H1 (cell line): ENCODE measurements around the gene PLXNA4. TPM values are rescaled to one million over a fixed set of nuclear protein-coding genes. Genes with fewer than 3 reads are reported as not detected.

Experiments used
- CTCF ChIA-PET: fragments of 300-600 bp; sonication (Branson Sonifier 250); formaldehyde crosslinking; loops from one replicate; lab custom pipeline; 2021; ENCODE audit not compliant: partially characterized antibody; lab: Charles Lee
- POLR2A ChIA-PET: fragments of 300-600 bp; sonication (Branson Sonifier 250); formaldehyde crosslinking; loops from one replicate; lab custom pipeline; 2021; ENCODE audit warnings: inconsistent platforms; ENCODE audit not compliant: partially characterized antibody; lab: Charles Lee
- DNase-seq, 2 experiments: peaks; one replicate each; pipeline versions ENCODE4 v3.0.0 to v3.0.0-alpha.2; 2010 to 2022; ENCODE audit warnings: low spot score in 2 of 2, low read depth in 1 of 2, mixed read lengths in 1 of 2
- FAIRE-seq: peaks from 2 replicates; lab custom pipeline; 2011; peaks lifted over from hg19 to GRCh38; lab: Jason Lieb, UNC
- H2AFZ ChIP-seq: 2 replicates; pipeline ENCODE4 v1.8.1; 2012; ENCODE audit warnings: low read length, inconsistent platforms
- H2AK5ac ChIP-seq: 2 replicates; pipeline ENCODE4 v1.6.1; 2013; ENCODE audit warnings: low read depth, low read length
- H2BK120ac ChIP-seq: replicated peaks from 2 replicates; pipeline ENCODE3; 2013; ENCODE audit warnings: low read depth, low read length, inconsistent platforms
- H2BK12ac ChIP-seq: 2 replicates; pipeline ENCODE4 v1.6.1; 2013; ENCODE audit warnings: low read depth, low read length
- H2BK15ac ChIP-seq: 2 replicates; pipeline ENCODE4 v1.6.1; 2013; ENCODE audit warnings: low read length
- H2BK20ac ChIP-seq: 2 replicates; pipeline ENCODE4 v1.6.1; 2013; ENCODE audit warnings: low read length
- H2BK5ac ChIP-seq: 2 replicates; pipeline ENCODE4 v1.6.1; 2013; ENCODE audit warnings: low read depth, low read length
- H3K14ac ChIP-seq: 2 replicates; pipeline ENCODE4 v1.6.1; 2013; ENCODE audit warnings: inconsistent platforms; ENCODE audit not compliant: insufficient read length
- H3K18ac ChIP-seq: 2 replicates; pipeline ENCODE4 v1.6.1; 2013; ENCODE audit warnings: low read length; ENCODE audit errors: extremely low read depth
- H3K23ac ChIP-seq: 2 replicates; pipeline ENCODE4 v1.6.1; 2013; ENCODE audit warnings: inconsistent platforms; ENCODE audit not compliant: insufficient read length
- H3K23me2 ChIP-seq: 2 replicates; pipeline ENCODE4 v1.6.1; 2013; ENCODE audit warnings: low read depth, low read length
- H3K27ac ChIP-seq: 2 replicates; pipeline ENCODE4 v1.6.1; 2011; ENCODE audit warnings: low read depth, low read length, inconsistent platforms
- H3K27me3 ChIP-seq, 4 experiments: replicated peaks in 1 of 4; 1 replicate in 1 of 4; 2 replicates in 3 of 4; pipeline versions ENCODE4 v1.6.1 to v1.8.1; 2011 to 2013; ENCODE audit warnings: low read length in 3 of 4, mild to moderate bottlenecking in 3 of 4, inconsistent platforms in 2 of 4, mixed read lengths in 2 of 4, moderate library complexity in 1 of 4; ENCODE audit not compliant: control insufficient read depth in 3 of 4, insufficient read depth in 3 of 4; ENCODE audit errors: extremely low read depth in 1 of 4
- H3K36me3 ChIP-seq, 4 experiments: 2 replicates each; pipeline versions ENCODE4 v1.6.1 to v1.8.1; 2011 to 2013; ENCODE audit warnings: mild to moderate bottlenecking in 4 of 4, low read length in 3 of 4, moderate library complexity in 2 of 4, control low read depth in 1 of 4, inconsistent platforms in 1 of 4; ENCODE audit not compliant: insufficient read depth in 4 of 4, control insufficient read depth in 2 of 4
- H3K4ac ChIP-seq: replicated peaks from 2 replicates; pipeline ENCODE3; 2013; ENCODE audit warnings: low read length, low read depth, mixed read lengths, inconsistent platforms; ENCODE audit not compliant: insufficient read length
- H3K4me1 ChIP-seq, 4 experiments: replicated peaks in 1 of 4; 1 replicate in 1 of 4; 2 replicates in 3 of 4; pipeline versions ENCODE4 v1.6.1 to v1.8.1; 2011 to 2013; ENCODE audit warnings: low read length in 3 of 4, inconsistent platforms in 2 of 4, mixed read lengths in 1 of 4; ENCODE audit not compliant: insufficient read depth in 4 of 4, control insufficient read depth in 3 of 4
- H3K4me2 ChIP-seq, 2 experiments: 2 replicates each; pipeline versions ENCODE4 v1.6.1 to v1.8.1; 2011 to 2013; ENCODE audit warnings: low read depth in 2 of 2, low read length in 2 of 2, control low read depth in 1 of 2, inconsistent platforms in 1 of 2, mild to moderate bottlenecking in 1 of 2; ENCODE audit not compliant: insufficient read depth in 1 of 2
- H3K4me3 ChIP-seq, 4 experiments: fragments of 200-600, 300-600 bp in 1 of 4; sonication (generic), shearing (Covaris generic), sonication (Bioruptor Twin) in 1 of 4; 2 replicates each; pipeline versions ENCODE4 v1.5.1 to v1.8.1; 2011 to 2016; ENCODE audit warnings: low read length in 4 of 4, low read depth in 3 of 4, control low read depth in 2 of 4, inconsistent platforms in 2 of 4, mild to moderate bottlenecking in 2 of 4, mixed read lengths in 1 of 4, moderate library complexity in 1 of 4; ENCODE audit not compliant: insufficient read depth in 2 of 4; ENCODE audit errors: extremely low read depth in 1 of 4
- H3K56ac ChIP-seq: replicated peaks from 2 replicates; pipeline ENCODE3; 2013; ENCODE audit warnings: low read depth, mild to moderate bottlenecking, mixed read lengths, low read length, inconsistent platforms; ENCODE audit not compliant: insufficient read length
- H3K79me1 ChIP-seq: 2 replicates; pipeline ENCODE4 v1.6.1; 2013; ENCODE audit warnings: low read depth, low read length, control low read depth
- H3K79me2 ChIP-seq, 2 experiments: 2 replicates each; pipeline versions ENCODE4 v1.6.1 to v1.8.1; 2012 to 2013; ENCODE audit warnings: low read length in 2 of 2, mild to moderate bottlenecking in 2 of 2, inconsistent platforms in 1 of 2; ENCODE audit not compliant: insufficient read depth in 2 of 2, control insufficient read depth in 1 of 2
- H3K9ac ChIP-seq, 4 experiments: replicated peaks in 1 of 4; 1 replicate in 1 of 4; 2 replicates in 3 of 4; pipeline versions ENCODE4 v1.6.1 to v1.8.1; 2011 to 2013; ENCODE audit warnings: low read depth in 3 of 4, low read length in 3 of 4, control low read depth in 2 of 4, mild to moderate bottlenecking in 2 of 4, moderate library complexity in 2 of 4, inconsistent platforms in 1 of 4; ENCODE audit errors: extremely low read depth in 1 of 4
- H3K9me3 ChIP-seq, 2 experiments: 2 replicates each; pipeline versions ENCODE4 v1.6.1 to v1.8.1; 2012 to 2013; ENCODE audit warnings: mild to moderate bottlenecking in 2 of 2, moderate library complexity in 2 of 2, control low read depth in 1 of 2, inconsistent platforms in 1 of 2, low read depth in 1 of 2, low read length in 1 of 2, mixed read lengths in 1 of 2; ENCODE audit not compliant: insufficient read depth in 2 of 2
- H4K20me1 ChIP-seq, 2 experiments: replicated peaks in 1 of 2; 2 replicates each; pipeline versions ENCODE3 to v1.8.1; 2011 to 2013; ENCODE audit warnings: inconsistent platforms in 2 of 2, low read length in 2 of 2, mild to moderate bottlenecking in 1 of 2; ENCODE audit not compliant: insufficient read depth in 2 of 2, control insufficient read depth in 1 of 2
- H4K5ac ChIP-seq: 2 replicates; pipeline ENCODE4 v1.6.1; 2013; ENCODE audit warnings: low read length, low read depth, mixed read lengths, inconsistent platforms; ENCODE audit not compliant: insufficient read length
- H4K8ac ChIP-seq: 2 replicates; pipeline ENCODE4 v1.8.0; 2013; ENCODE audit warnings: mild to moderate bottlenecking, moderate library complexity, low read length, inconsistent platforms; ENCODE audit not compliant: insufficient read depth; ENCODE audit errors: extremely low read depth
- H4K91ac ChIP-seq: replicated peaks from 2 replicates; pipeline ENCODE3; 2013; ENCODE audit warnings: low read length, mixed read lengths, inconsistent platforms; ENCODE audit not compliant: insufficient read length
- FOSL1 ChIP-seq: IDR thresholded peaks from 2 replicates; pipeline ENCODE4 v1.6.1; 2011; ENCODE audit warnings: mild to moderate bottlenecking, low read depth, low read length, moderate library complexity; ENCODE audit not compliant: insufficient read depth
- SIX5 ChIP-seq: IDR thresholded peaks from 2 replicates; pipeline ENCODE4 v1.6.1; 2011; ENCODE audit warnings: mild to moderate bottlenecking, low read depth, low read length
- SP1 ChIP-seq: IDR thresholded peaks from 2 replicates; pipeline ENCODE4 v1.6.1; 2011; ENCODE audit warnings: low read depth, low read length
- TBP ChIP-seq: IDR thresholded peaks from 2 replicates; pipeline ENCODE4 v1.6.1; 2011; ENCODE audit warnings: low read depth, low read length, improper control_type of control experiment
- TCF12 ChIP-seq: IDR thresholded peaks from 2 replicates; pipeline ENCODE4 v1.6.1; 2011; ENCODE audit warnings: low read depth, mild to moderate bottlenecking, low read length
- ZNF274 ChIP-seq: IDR thresholded peaks from 2 replicates; pipeline ENCODE4 v1.7.0; 2012; ENCODE audit warnings: low read length, borderline replicate concordance; ENCODE audit errors: extremely low read depth
- WGBS, 2 experiments: shearing (Covaris generic) in 1 of 2; methylation state at CpG; one replicate each; pipeline versions ENCODE4 v1.1.6 to v1.1.7; 2013 to 2015; ENCODE audit warnings: low lambda C conversion rate in 2 of 2, mixed read lengths in 2 of 2, inconsistent platforms in 1 of 2, low coverage in 1 of 2, missing lambda C conversion rate in 1 of 2; ENCODE audit not compliant: insufficient replicate concordance in 2 of 2, insufficient coverage in 1 of 2, insufficient read length in 1 of 2; ENCODE audit errors: extremely low coverage in 1 of 2, missing lambda C conversion rate in 1 of 2; 5-methylcytosine and 5-hydroxymethylcytosine counted together
- polyA plus RNA-seq, 7 experiments: library from polyadenylated mRNA; depleted of rRNA in 3 of 7; stranded (reverse) in 5 of 7; unstranded in 2 of 7; fragments of >200 nt in 5 of 7; fragments of 200-250 nt in 2 of 7; gene quantifications; 1 replicate in 5 of 7; 2 replicates in 1 of 7; 4 replicates in 1 of 7; pipeline versions ENCODE4 v1.2.1 to v1.2.3, GENCODE V29; 2011 to 2013; ENCODE audit warnings: missing spikeins in 2 of 7, mixed read lengths in 2 of 7
- total RNA-seq: library from RNA; stranded (reverse); fragmentation: NEBNext Ultra II Directional; extraction: Animal tissue kit (Norgen Biotek cat#: 25700); gene quantifications from 2 replicates; pipeline ENCODE4 v1.2.1, GENCODE V29; 2021

The PLXNA4 gene
- total and polyA plus RNA-seq, 2 of the 8 experiments (the other 6 are each of a cell fraction or from before 2014, with no cell fraction given) = 0.76 to 0.79 TPM

- Histone ChIP-seq H3K23ac (no peak overlapping the region), H3K4ac (no peak overlapping the region), H3K9ac (no peak overlapping the region), H2AFZ (no peak overlapping the region), H2AK5ac (no peak overlapping the region), H4K20me1 (no peaks in the 10 kb centered on the region), H4K5ac (no peak overlapping the region), H3K4me2 (no peak overlapping the region), H2BK5ac (no peak overlapping the region), H2BK12ac (no peak overlapping the region), H2BK120ac (no peak overlapping the region), H3K4me3 (no peak overlapping the region), H3K9me3 (no peaks in the 10 kb centered on the region), H2BK15ac (no peak overlapping the region), H3K27me3 (no peaks in the 10 kb centered on the region), H3K36me3 (no peaks in the 10 kb centered on the region), H2BK20ac (no peak overlapping the region), H3K56ac (no peak overlapping the region), H4K91ac (no peak overlapping the region), H3K79me1 (no peaks in the 10 kb centered on the region), H3K79me2 (no peaks in the 10 kb centered on the region), H3K4me1 (peaks cover 0 to 3% (median under 1%) of the 10 kb centered on the region in 4 experiments; a peak in 2 of 7 replicates), H4K8ac (no peak overlapping the region), H3K23me2 (no peaks in the 10 kb centered on the region), H3K27ac (no peak overlapping the region), H3K18ac (no peak overlapping the region), H3K14ac (no peak overlapping the region)
- FAIRE-seq (no peak), DNase-seq (no peak)
- POLR2A ChIA-PET = no interaction called here
- CTCF ChIA-PET = interaction anchor here (1.1 to 1.9 kb wide), 6 partner anchors 8 to 122 kb away, joined by 3 to 7 read pairs (median 4); no protein-coding TSS in a partner anchor
- 92% methylated on average over 4 of the region's 4 CpGs; no CpG with 5 or more reads in 1 of the 2 experiments for WGBS, 2 experiments
- TF ChIP-seq SIX5 (no peak), SP1 (no peak), ZNF274 (no peak), FOSL1 (no peak), TCF12 (no peak), TBP (no peak)
Measured at GRCh38 chr7:132395361-132395760, 180.9 kb downstream of the PLXNA4 start.
